GM12878 (cell line): ENCODE measurements around the gene TTLL7. TPM values are rescaled to one million over a fixed set of nuclear protein-coding genes. Genes with fewer than 3 reads are reported as not detected.
"Not testable (repeated sequence)": the region's sequence is repeated elsewhere in the genome, so short reads cannot be mapped to it uniquely, and the experiment has no call there.

Experiments used
- ATAC-seq: fragments of 200-7000 bp; cut with Tn5 transposase; 3 replicates; pipeline ENCODE4 v1.9.1; 2020; ENCODE audit warnings: mild to moderate bottlenecking, moderate library complexity
- BruUV-seq: library from RNA; stranded (reverse); fragments of 400-500 nt; replicated peaks from 2 replicates; lab custom pipeline; 2021; lab: Mats Ljungman, UMichigan
- CTCF ChIA-PET: fragments of 300-600 bp; sonication (Branson Sonifier 250); formaldehyde crosslinking; extraction: SDS; loops from one replicate; lab custom pipeline; 2021; ENCODE audit warnings: inconsistent platforms; lab: Yijun Ruan, JAX
- POLR2A ChIA-PET: fragments of 350-600 bp; formaldehyde crosslinking; extraction: SDS; loops from one replicate; lab custom pipeline; 2021; ENCODE audit warnings: inconsistent platforms; lab: Charles Lee
- RAD21 ChIA-PET: fragments of 300-600 bp; sonication (Branson Sonifier 250); formaldehyde crosslinking; loops from one replicate; lab custom pipeline; 2023; ENCODE audit warnings: antibody characterized with exemption; ENCODE audit not compliant: unreplicated experiment; lab: Charles Lee
- SMC1A ChIA-PET: fragments of 300-600 bp; sonication (Branson Sonifier 250); formaldehyde crosslinking; loops from one replicate; lab custom pipeline; 2023; ENCODE audit not compliant: unreplicated experiment, uncharacterized antibody; lab: Charles Lee
- DNase-seq: peaks from one replicate; pipeline ENCODE4 v3.0.0-alpha.2; 2011; ENCODE audit warnings: low read depth, low spot score
- FAIRE-seq: peaks from 3 replicates; lab custom pipeline; 2011; peaks lifted over from hg19 to GRCh38; lab: Jason Lieb, UNC
- H2AFZ ChIP-seq: 2 replicates; pipeline ENCODE4 v1.6.0; 2011; ENCODE audit warnings: low read depth, low read length, control low read depth; ENCODE audit not compliant: control insufficient read depth
- H3K27ac ChIP-seq: 2 replicates; pipeline ENCODE4 v1.5.1; 2011; ENCODE audit warnings: control low read depth; ENCODE audit not compliant: control insufficient read depth, insufficient read depth
- H3K27me3 ChIP-seq, 2 experiments: replicated peaks in 1 of 2; 2 replicates each; pipeline versions ENCODE4 v1.6.0 to v1.6.1; 2011; ENCODE audit warnings: low read length in 1 of 2; ENCODE audit not compliant: control insufficient read depth in 2 of 2, insufficient read depth in 2 of 2
- H3K36me3 ChIP-seq, 2 experiments: 2 replicates each; pipeline ENCODE4 v1.5.1; 2011; ENCODE audit warnings: low read length in 1 of 2; ENCODE audit not compliant: control insufficient read depth in 2 of 2, insufficient read depth in 2 of 2
- H3K4me1 ChIP-seq: 2 replicates; pipeline ENCODE4 v1.6.1; 2011; ENCODE audit warnings: mild to moderate bottlenecking, low read length, moderate library complexity, mixed read lengths; ENCODE audit not compliant: control insufficient read depth, insufficient read depth
- H3K4me2 ChIP-seq: 2 replicates; pipeline ENCODE4 v1.6.0; 2011; ENCODE audit warnings: control low read depth; ENCODE audit not compliant: control insufficient read depth, insufficient read depth
- H3K4me3 ChIP-seq: fragments of 200-600 bp; sonication (generic); 2 replicates; pipeline ENCODE4 v1.5.1; 2016
- H3K79me2 ChIP-seq: 2 replicates; pipeline ENCODE4 v1.6.0; 2011; ENCODE audit warnings: low read length; ENCODE audit not compliant: control insufficient read depth, insufficient read depth
- H3K9ac ChIP-seq: 2 replicates; pipeline ENCODE4 v1.8.0; 2011; ENCODE audit warnings: low read length, control low read depth, mixed read lengths; ENCODE audit not compliant: control insufficient read depth, insufficient read depth
- H3K9me3 ChIP-seq: replicated peaks from 3 replicates; pipeline ENCODE4 v1.5.1; 2011; ENCODE audit warnings: mild to moderate bottlenecking, low read length; ENCODE audit not compliant: control insufficient read depth, insufficient read depth
- H4K20me1 ChIP-seq: 2 replicates; pipeline ENCODE4 v1.6.0; 2011; ENCODE audit not compliant: control insufficient read depth, insufficient read depth
- CEBPB ChIP-seq, 2 experiments: fragments of 150-350 bp in 1 of 2; IDR thresholded peaks; 2 replicates each; pipeline ENCODE4 v1.6.1; 2012 to 2014; ENCODE audit warnings: low read depth in 2 of 2, low read length in 2 of 2, borderline replicate concordance in 1 of 2, inconsistent platforms in 1 of 2
- E2F4 ChIP-seq: IDR thresholded peaks from 2 replicates; pipeline ENCODE4 v1.6.1; 2012; ENCODE audit warnings: low read depth, low read length, improper control_type of control experiment
- E2F8 ChIP-seq: fragments of 450-650 bp; IDR thresholded peaks from 2 replicates; pipeline ENCODE4 v1.6.1; 2018; ENCODE audit warnings: mild to moderate bottlenecking, low read depth, moderate library complexity; ENCODE audit not compliant: partially characterized antibody
- EZH2 ChIP-seq: IDR thresholded peaks from 2 replicates; pipeline ENCODE4 v1.6.1; 2012; ENCODE audit warnings: low read depth, mild to moderate bottlenecking, control low read depth, inconsistent platforms, low read length, borderline replicate concordance; ENCODE audit not compliant: control insufficient read depth
- MEF2A ChIP-seq: IDR thresholded peaks from 2 replicates; pipeline ENCODE4 v1.6.1; 2011; ENCODE audit warnings: low read depth, mild to moderate bottlenecking, low read length, moderate library complexity; ENCODE audit not compliant: insufficient read depth
- NR2F1 ChIP-seq: fragments of 450-650 bp; conservative IDR thresholded peaks from 2 replicates; pipeline ENCODE4 v1.6.1; 2017; ENCODE audit warnings: mild to moderate bottlenecking
- NRF1 ChIP-seq: conservative IDR thresholded peaks from 2 replicates; pipeline ENCODE4 v1.6.1; 2011; ENCODE audit warnings: mild to moderate bottlenecking, low read depth, low read length, improper control_type of control experiment
- RELA ChIP-seq: fragments of 450-650 bp; IDR thresholded peaks from 2 replicates; pipeline ENCODE4 v1.8.0; 2014; ENCODE audit warnings: borderline replicate concordance; ENCODE audit not compliant: partially characterized antibody
- TCF12 ChIP-seq: IDR thresholded peaks from 2 replicates; pipeline ENCODE4 v1.6.1; 2011; ENCODE audit warnings: low read depth, mild to moderate bottlenecking, low read length
- ZNF217 ChIP-seq: fragments of 450-650 bp; IDR thresholded peaks from 2 replicates; pipeline ENCODE4 v1.6.1; 2017; ENCODE audit warnings: antibody characterized with exemption, mild to moderate bottlenecking
- WGBS: methylation state at CpG from one replicate; pipeline ENCODE4 v1.1.6; 2016; ENCODE audit warnings: low lambda C conversion rate; ENCODE audit not compliant: insufficient replicate concordance, insufficient coverage; ENCODE audit errors: missing lambda C conversion rate; 5-methylcytosine and 5-hydroxymethylcytosine counted together
- in situ Hi-C: fragments of 300-500 bp; cut with MboI; formaldehyde crosslinking; loops from 9 replicates; pipeline ENCODE4 v1.14.3; 2018; ENCODE audit warnings: mixed read lengths
- intact Hi-C: fragments of 100-400 bp; cut with micrococcal nuclease; formaldehyde crosslinking; loops from one replicate; pipeline ENCODE4 v1.14.2; 2022; ENCODE audit not compliant: unreplicated experiment
- polyA plus RNA-seq, 11 experiments: library from polyadenylated mRNA; depleted of rRNA in 4 of 11; unstranded in 6 of 11; stranded (reverse) in 5 of 11; fragments of >200 nt; fragmentation: Nextera tagmentation in 4 of 11; fragmentation: Illumina TruSeq in 1 of 11; extraction: Ambion mirVana in 4 of 11; extraction: Trizol in 1 of 11; gene quantifications; 1 replicate in 1 of 11; 2 replicates in 10 of 11; pipeline versions ENCODE4 v1.2.1 to v1.2.3, GENCODE V29; 2011 to 2016; ENCODE audit warnings: inconsistent platforms in 2 of 11, missing spikeins in 2 of 11, low read depth in 1 of 11
- total RNA-seq, 4 experiments: library from RNA; depleted of rRNA in 3 of 4; stranded (reverse); fragments of >200 nt in 3 of 4; fragmentation: Illumina TruSeq in 1 of 4; extraction: Trizol in 1 of 4; gene quantifications; 2 replicates each; pipeline versions ENCODE4 v1.2.1 to v1.2.3, GENCODE V29; 2013 to 2021

Gene TTLL7
- total and polyA plus RNA-seq, 10 of the 15 experiments (the other 5 are each of a cell fraction or from before 2014, with no cell fraction given), result 0.03 to 1.4 (median 0.61) TPM

- FAIRE-seq, result no peak
- in situ Hi-C loops (loop anchor here (25.0 kb wide), 1 partner anchor 844 kb away; no protein-coding TSS in a partner anchor), intact Hi-C loops (no loop called here)
- H3K27me3 ChIP-seq, result no peaks in the 10 kb centered on the region
- H3K4me2 ChIP-seq, result no peak overlapping the region
- no peaks in the 10 kb centered on the region for H3K79me2 ChIP-seq
- POLR2A ChIA-PET, result no interaction called here
- H3K9me3 ChIP-seq, result no peaks in the 10 kb centered on the region
- DNase-seq, result no peak
- no peaks in the 10 kb centered on the region for H3K4me1 ChIP-seq
- TF ChIP-seq TCF12 (no peak), CEBPB (IDR thresholded peaks at IDR 0.05; ENCODE audit: borderline replicate concordance in 1 of 2, low read depth in 2 of 2, low read length in 2 of 2) (no peak), RELA (no peak), E2F8 (no peak), NR2F1 (no peak), EZH2 (no peak), MEF2A (no peak), E2F4 (no peak), ZNF217 (no peak), NRF1 (no peak)
- RAD21 ChIA-PET, result no interaction called here
- H2AFZ ChIP-seq, result no peak overlapping the region
- H3K9ac ChIP-seq, result no peak overlapping the region
- H3K36me3 ChIP-seq, result no peaks in the 10 kb centered on the region
- H4K20me1 ChIP-seq, result no peaks in the 10 kb centered on the region
- H3K27ac ChIP-seq, result no peak overlapping the region
- BruUV-seq, result no TSS peak
- no peak for ATAC-seq
- no peak overlapping the region for H3K4me3 ChIP-seq
- SMC1A ChIA-PET, result interaction anchor here (1.0 to 1.1 kb wide), 2 partner anchors 13 to 348 kb away, joined by 4 to 5 read pairs; no protein-coding TSS in a partner anchor
- WGBS, result 46% methylated on average over 1 of the region's 1 CpG
- CTCF ChIA-PET, result interaction anchor here (0.6 to 1.4 kb wide), 2 partner anchors 13 to 522 kb away, joined by 3 to 7 read pairs; no protein-coding TSS in a partner anchor
Measured at GRCh38 chr1:83917959-83918358, 81.0 kb downstream of the TTLL7 start.

GRCh38 chr1:83916094-83916493 lies 82.8 kb downstream of the TTLL7 start:
- H3K9ac ChIP-seq, intact Hi-C loops, H2AFZ ChIP-seq, H3K4me1 ChIP-seq, H3K9me3 ChIP-seq, H3K27me3 ChIP-seq, H3K79me2 ChIP-seq, H3K36me3 ChIP-seq, H4K20me1 ChIP-seq, H3K4me2 ChIP-seq, H3K27ac ChIP-seq, RAD21 ChIA-PET, POLR2A ChIA-PET, SMC1A ChIA-PET, DNase-seq, CTCF ChIA-PET, FAIRE-seq, ATAC-seq, H3K4me3 ChIP-seq, BruUV-seq: not testable (repeated sequence)
- in situ Hi-C loops, result loop anchor here (25.0 kb wide), 1 partner anchor 846 kb away; no protein-coding TSS in a partner anchor
- 91% methylated on average over 1 of the region's 1 CpG for WGBS
